Endodermal cell (in vitro differentiated cells): ENCODE results near the gene CEP68. TPM values are rescaled to one million over a fixed set of nuclear protein-coding genes. Genes with fewer than 3 reads are reported as not detected.

Experiments used
- DNase-seq: peaks from one replicate; pipeline ENCODE4 v3.0.0-alpha.2; 2017
- H3K27ac ChIP-seq: 2 replicates; pipeline ENCODE4 v1.5.1; 2013; ENCODE audit warnings: mild to moderate bottlenecking, low read depth, low read length, moderate library complexity
- H3K27me3 ChIP-seq: 2 replicates; pipeline ENCODE4 v1.6.1; 2013; ENCODE audit warnings: mild to moderate bottlenecking, low read length, moderate library complexity; ENCODE audit not compliant: insufficient read depth, control insufficient read depth, poor library complexity, severe bottlenecking
- H3K36me3 ChIP-seq: 2 replicates; pipeline ENCODE4 v1.7.0; 2013; ENCODE audit warnings: mild to moderate bottlenecking, low read length, moderate library complexity; ENCODE audit not compliant: control insufficient read depth, insufficient read depth
- H3K4me1 ChIP-seq: one replicate; pipeline ENCODE4 v1.7.0; 2013; ENCODE audit warnings: low read length; ENCODE audit not compliant: control insufficient read depth, insufficient read depth
- H3K4me3 ChIP-seq: 2 replicates; pipeline ENCODE4 v1.5.1; 2013; ENCODE audit warnings: mild to moderate bottlenecking, low read length, moderate library complexity
- H3K9ac ChIP-seq: 2 replicates; pipeline ENCODE4 v1.6.1; 2013; ENCODE audit warnings: mild to moderate bottlenecking, low read length, moderate library complexity; ENCODE audit not compliant: poor library complexity, severe bottlenecking; ENCODE audit errors: extremely low read depth
- H3K9me3 ChIP-seq: 2 replicates; pipeline ENCODE4 v1.6.1; 2013; ENCODE audit warnings: mild to moderate bottlenecking, low read length, moderate library complexity; ENCODE audit not compliant: control insufficient read depth
- H3K27ac Mint-ChIP-seq: 2 replicates; pipeline ENCODE4 v1.8.0; 2020; ENCODE audit warnings: mixed read lengths
- H3K27me3 Mint-ChIP-seq: 2 replicates; pipeline ENCODE4 v1.8.0; 2021; ENCODE audit warnings: mild to moderate bottlenecking, mixed read lengths; ENCODE audit not compliant: insufficient read depth
- H3K36me3 Mint-ChIP-seq: 2 replicates; pipeline ENCODE4 v1.8.0; 2020; ENCODE audit warnings: low read depth, mixed read lengths
- H3K4me1 Mint-ChIP-seq: 2 replicates; pipeline ENCODE4 v1.8.0; 2020; ENCODE audit warnings: mixed read lengths
- H3K4me3 Mint-ChIP-seq: 2 replicates; pipeline ENCODE4 v1.8.0; 2020; ENCODE audit warnings: mild to moderate bottlenecking, moderate library complexity, mixed read lengths
- H3K9me3 Mint-ChIP-seq: 2 replicates; pipeline ENCODE4 v1.8.0; 2020; ENCODE audit warnings: mild to moderate bottlenecking, mixed read lengths
- CTCF ChIP-seq: fragments of 200-600 bp; sonication (generic); conservative IDR thresholded peaks from 2 replicates; pipeline ENCODE4 v1.5.0; 2021; ENCODE audit warnings: antibody characterized with exemption, mild to moderate bottlenecking
- WGBS, 2 experiments: methylation state at CpG; one replicate each; pipeline versions ENCODE4 v1.1.5 to v1.1.7; 2013; ENCODE audit warnings: missing lambda C conversion rate in 2 of 2, mixed read lengths in 1 of 2; ENCODE audit not compliant: insufficient coverage in 1 of 2, insufficient read length in 1 of 2; 5-methylcytosine and 5-hydroxymethylcytosine counted together
- total RNA-seq, 2 donors: library from RNA; stranded (reverse); fragmentation: NEBNext Ultra II Directional in 1 of 2; extraction: Animal tissue kit (Norgen Biotek cat#: 25700) in 1 of 2; gene quantifications; 2 replicates in 1 of 2; 3 replicates in 1 of 2; pipeline ENCODE4 v1.2.1, GENCODE V29; 2021

The CEP68 gene
- total RNA-seq, 2 donors from 2014 or later = 13.7 to 17.7 TPM

- no peaks in the 10 kb centered on the region for H3K4me1 ChIP-seq
- H3K27me3 ChIP-seq = no peaks in the 10 kb centered on the region
- Mint-ChIP-seq H3K4me3 (no peak overlapping the region), H3K9me3 (no peaks in the 10 kb centered on the region), H3K4me1 (peaks cover 18% of the 10 kb centered on the region), H3K27me3 (no peaks in the 10 kb centered on the region), H3K27ac (no peak overlapping the region), H3K36me3 (no peaks in the 10 kb centered on the region)
- H3K9ac ChIP-seq = no peak overlapping the region
- 91 to 97% methylated on average over 1 of the region's 1 CpG for WGBS, 2 experiments
- H3K9me3 ChIP-seq = no peaks in the 10 kb centered on the region
- no peak for TF ChIP-seq CTCF
- H3K4me3 ChIP-seq = no peak overlapping the region
- no peak for DNase-seq
- H3K36me3 ChIP-seq = no peaks in the 10 kb centered on the region
- H3K27ac ChIP-seq = no peak overlapping the region
Observed at GRCh38 chr2:65136253-65136652, 80.0 kb downstream of the CEP68 start.

Other genes starting within 250 kb of the CEP68 start
- gene SLC1A4, start 67.0 kb upstream of the CEP68 start, total RNA-seq = 1 to 10 TPM in 1 of 2 donors, under 1 TPM in 1; 0.07 to 1.9 TPM
- gene RAB1A, start 73.7 kb downstream of the CEP68 start, total RNA-seq = 100 to 1,000 TPM; 122 to 125 TPM
- gene ACTR2, start 171.4 kb downstream of the CEP68 start, total RNA-seq = 100 to 1,000 TPM; 254 to 256 TPM